GM12874 (cell line): Measurements from ENCODE around the gene MBP.

Experiments used
- TF ChIP-seq, protein P1 (sequence below): IDR thresholded peaks from 2 replicates; pipeline ENCODE4 v1.5.1; 2011; ENCODE audit warnings: low read depth, mild to moderate bottlenecking, control low read depth, low read length, moderate library complexity; ENCODE audit not compliant: insufficient read depth

MBP gene

DNA sequence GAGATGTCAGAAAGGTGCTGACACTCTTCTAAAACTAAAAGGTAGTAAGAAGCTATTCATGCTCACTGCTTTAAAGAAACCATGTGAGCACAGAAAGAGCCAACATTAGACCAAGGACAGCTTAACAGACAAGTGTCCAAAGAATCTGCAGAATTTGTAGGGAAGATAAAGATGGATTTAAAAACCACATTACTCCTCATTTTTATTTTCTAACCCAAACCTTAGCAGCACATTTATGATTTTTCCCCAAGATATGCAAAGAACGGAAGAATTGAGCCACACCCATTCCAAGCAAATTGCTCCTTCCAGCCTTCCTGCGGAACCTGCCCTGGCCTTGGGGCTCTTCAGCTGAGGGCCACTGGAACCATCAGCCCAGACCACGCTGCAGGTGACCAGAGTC lies 26.9 kb downstream of the MBP start:
- TF ChIP-seq, protein P1, sequence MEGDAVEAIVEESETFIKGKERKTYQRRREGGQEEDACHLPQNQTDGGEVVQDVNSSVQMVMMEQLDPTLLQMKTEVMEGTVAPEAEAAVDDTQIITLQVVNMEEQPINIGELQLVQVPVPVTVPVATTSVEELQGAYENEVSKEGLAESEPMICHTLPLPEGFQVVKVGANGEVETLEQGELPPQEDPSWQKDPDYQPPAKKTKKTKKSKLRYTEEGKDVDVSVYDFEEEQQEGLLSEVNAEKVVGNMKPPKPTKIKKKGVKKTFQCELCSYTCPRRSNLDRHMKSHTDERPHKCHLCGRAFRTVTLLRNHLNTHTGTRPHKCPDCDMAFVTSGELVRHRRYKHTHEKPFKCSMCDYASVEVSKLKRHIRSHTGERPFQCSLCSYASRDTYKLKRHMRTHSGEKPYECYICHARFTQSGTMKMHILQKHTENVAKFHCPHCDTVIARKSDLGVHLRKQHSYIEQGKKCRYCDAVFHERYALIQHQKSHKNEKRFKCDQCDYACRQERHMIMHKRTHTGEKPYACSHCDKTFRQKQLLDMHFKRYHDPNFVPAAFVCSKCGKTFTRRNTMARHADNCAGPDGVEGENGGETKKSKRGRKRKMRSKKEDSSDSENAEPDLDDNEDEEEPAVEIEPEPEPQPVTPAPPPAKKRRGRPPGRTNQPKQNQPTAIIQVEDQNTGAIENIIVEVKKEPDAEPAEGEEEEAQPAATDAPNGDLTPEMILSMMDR: no peak

DNA sequence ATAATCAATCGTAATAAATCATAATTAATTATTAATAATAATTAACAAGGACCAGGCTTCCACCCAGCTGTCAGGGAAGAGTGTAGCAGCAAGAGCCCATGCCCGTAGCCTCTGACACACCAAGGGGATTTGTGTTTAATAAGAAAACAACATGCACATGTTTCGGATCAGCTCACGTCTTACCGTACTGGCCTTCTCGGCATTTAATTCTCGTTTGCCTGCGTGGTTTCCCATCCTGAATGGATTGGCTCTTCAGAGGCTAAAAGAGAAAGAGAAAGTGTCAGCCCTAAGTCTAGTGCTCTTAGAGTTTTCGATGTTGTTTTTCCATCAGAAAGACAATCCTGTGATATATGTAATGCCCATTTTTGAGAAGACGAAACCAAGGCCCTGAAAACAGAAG lies 27.6 kb downstream of the MBP start:
- TF ChIP-seq, protein P1: no peak

DNA sequence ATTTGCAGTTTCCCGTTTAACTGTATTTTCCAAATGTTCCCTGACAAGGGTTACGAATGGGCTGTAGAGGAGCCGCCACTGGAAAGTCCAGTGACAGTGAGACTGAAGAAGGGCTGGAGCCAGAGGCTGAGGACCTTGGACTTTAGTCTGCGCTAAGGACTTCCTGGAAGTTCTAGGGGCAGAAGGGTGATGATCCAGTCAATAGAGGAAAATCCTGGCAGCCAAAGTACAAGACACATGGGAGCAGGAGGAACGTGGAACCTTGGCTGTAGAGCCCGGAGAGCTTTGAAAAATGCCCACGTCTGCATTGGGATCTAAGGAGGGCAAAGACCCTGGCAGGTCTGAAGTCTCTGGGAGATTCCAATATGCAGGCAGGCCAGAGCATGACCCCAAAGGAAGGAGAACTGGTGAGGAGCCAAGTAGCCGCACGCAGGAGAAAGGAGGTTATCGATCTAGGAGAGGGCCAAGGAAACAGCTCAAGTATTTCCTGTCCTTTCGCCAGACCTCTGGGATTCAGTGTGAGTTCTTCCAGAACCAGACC lies 28.5 kb downstream of the MBP start:
- TF ChIP-seq, protein P1: no peak

DNA sequence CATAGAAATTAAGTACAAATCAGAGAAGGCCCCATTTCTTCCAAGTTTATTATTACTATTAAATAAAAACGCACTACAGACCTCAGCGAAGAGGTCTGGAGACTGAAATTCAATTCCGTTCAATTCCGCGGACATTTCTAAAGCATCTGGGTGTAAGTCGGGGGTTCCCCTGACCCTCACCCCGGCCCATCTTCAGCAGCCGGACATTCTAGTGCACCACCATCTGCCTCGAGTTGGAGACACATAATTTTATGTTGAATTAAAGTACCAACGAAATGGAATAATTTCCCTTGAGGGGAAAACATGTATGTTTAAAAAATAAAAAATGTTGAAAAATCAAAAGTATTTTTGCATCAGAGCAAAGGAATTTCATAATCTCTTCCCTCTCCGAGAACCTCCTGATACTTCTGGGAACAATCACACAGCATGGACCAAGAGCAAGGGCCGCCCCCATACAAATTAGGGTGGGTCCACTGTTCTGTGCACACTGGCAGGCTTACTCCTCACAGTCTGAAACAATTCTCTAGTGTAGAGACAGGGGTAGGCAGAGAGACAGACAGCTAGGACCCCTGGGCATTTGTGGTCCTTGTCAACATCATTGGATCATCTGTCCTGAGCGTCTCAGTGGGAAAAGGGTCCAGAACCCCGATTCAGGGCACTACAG lies 29.3 kb downstream of the MBP start:
- TF ChIP-seq, protein P1: no peak

DNA sequence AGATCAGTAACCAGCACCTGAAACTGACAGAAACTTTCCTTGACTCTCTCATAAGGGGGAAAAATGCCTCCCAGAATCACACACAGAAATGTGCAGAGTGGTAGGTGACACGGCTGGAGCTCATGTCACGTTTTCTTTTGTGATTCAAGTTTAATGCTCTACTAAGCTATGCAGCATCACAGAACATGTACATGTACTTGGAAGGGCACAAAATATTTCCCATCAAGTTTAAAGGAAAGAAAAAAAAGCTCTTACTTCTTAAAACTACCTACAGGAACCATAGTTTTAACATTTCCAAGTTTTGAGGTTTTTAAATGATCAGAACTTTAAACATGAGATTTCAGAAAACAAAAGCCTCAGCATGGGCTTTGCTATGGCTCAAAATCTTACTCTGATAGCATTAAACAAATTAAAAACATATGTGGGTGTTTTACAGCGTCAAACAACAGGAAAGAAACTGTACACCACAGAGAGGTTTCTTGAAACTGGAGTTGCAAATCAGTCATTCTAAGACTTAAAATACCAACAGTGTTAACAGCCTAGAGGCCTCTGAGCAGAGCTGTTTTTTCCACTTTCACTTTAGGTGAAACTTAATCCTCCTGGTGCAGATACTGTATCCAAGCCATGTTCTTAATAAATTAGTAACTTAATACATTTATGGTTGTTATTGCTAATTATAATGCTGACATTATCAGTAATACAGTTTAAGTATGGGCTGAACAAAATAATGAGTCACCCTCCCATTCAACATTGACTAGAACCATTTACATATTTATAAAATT lies 30.1 kb downstream of the MBP start:
- TF ChIP-seq, protein P1: no peak

DNA sequence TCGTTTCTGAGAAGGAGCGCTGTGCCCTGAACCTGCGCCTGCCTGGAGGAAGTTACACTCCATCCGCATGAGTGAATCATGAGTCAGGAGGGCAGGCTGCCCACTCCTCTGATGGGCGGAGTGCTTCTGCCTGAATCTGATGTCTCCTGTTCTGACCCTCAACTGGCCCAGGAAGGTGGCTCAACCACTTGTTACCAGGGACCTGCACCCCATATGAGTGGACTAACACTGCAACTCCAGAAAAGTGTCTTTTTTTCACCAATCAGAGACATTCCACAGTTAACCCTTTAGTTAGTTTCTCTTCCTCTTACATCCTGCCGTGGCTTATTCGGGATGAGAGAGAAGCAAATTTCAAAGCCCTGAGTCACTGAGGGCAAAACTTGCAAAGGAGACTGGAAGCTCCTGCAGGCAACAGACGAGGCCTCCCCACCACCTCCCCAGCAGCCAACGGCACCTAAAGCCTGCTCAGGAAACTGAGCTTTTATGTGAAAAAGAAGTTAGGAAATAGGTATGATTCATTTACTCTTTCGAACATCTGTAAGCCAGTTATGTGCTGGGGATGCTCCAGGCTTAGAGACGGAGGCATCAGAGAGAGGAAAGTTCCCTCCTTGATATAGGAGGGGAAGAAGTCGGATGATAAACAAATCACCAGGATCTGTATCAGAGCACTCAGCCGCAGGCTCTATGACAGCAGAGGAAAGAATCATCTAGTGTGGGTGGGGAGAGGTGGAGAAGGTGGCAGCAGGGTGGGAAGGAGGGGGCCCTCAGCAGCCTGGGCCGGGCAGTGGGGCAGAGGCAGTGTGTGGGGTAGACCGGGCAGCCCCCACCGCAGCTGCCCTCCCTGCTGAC lies 30.9 kb downstream of the MBP start:
- TF ChIP-seq, protein P1: no peak
